ENCODE results near the gene SVBP. TPM values are rescaled to one million over a fixed set of nuclear protein-coding genes. Genes with fewer than 3 reads are reported as not detected.

Gene SVBP
- total RNA-seq, 1 experiment from 2014 or later, result 35.4 TPM

- DNase-seq (ENCODE audit: low read depth), result no peak
Measured at GRCh38 chr1:42765269-42765668, 51.9 kb downstream of the SVBP start.

GRCh38 chr1:42762269-42762668 is 54.9 kb downstream of the SVBP start:
- no peak for DNase-seq (ENCODE audit: low read depth)

- DNase-seq (ENCODE audit: low read depth), result no peak
Measured at GRCh38 chr1:42761567-42761966, 55.6 kb downstream of the SVBP start.

- no peak for DNase-seq (ENCODE audit: low read depth)
Measured at GRCh38 chr1:42759114-42759513, 58.1 kb downstream of the SVBP start.

GRCh38 chr1:42758641-42759040 is 58.6 kb downstream of the SVBP start:
- no peak for DNase-seq (ENCODE audit: low read depth)

GRCh38 chr1:42757892-42758275 is 59.3 kb downstream of the SVBP start:
- no peak for DNase-seq (ENCODE audit: low read depth)

Other genes starting within 250 kb of the SVBP start
- gene PPIH, start 159.0 kb downstream of the SVBP start, total RNA-seq (2014; rRNA removed; shearing (Covaris generic)), result 88.9 and 99.8 TPM in 2 replicates
- gene YBX1, start 135.0 kb downstream of the SVBP start, total RNA-seq (2014; rRNA removed; shearing (Covaris generic)), result 851 and 884 TPM in 2 replicates
- gene CLDN19, start 77.2 kb downstream of the SVBP start, total RNA-seq (2014; rRNA removed; shearing (Covaris generic)), result not detected in 2 replicates
- 176 and 247 TPM in 2 replicates for gene P3H1, start 50.4 kb downstream of the SVBP start, total RNA-seq (2014; rRNA removed; shearing (Covaris generic))
- 8.5 and 9.6 TPM in 2 replicates for gene C1orf50, start 50.1 kb downstream of the SVBP start, total RNA-seq (2014; rRNA removed; shearing (Covaris generic))
- 0.02 TPM in 1 of 2 replicates, not detected in the other for gene TMEM269, start 32.4 kb downstream of the SVBP start, total RNA-seq (2014; rRNA removed; shearing (Covaris generic))
- 8.4 and 11.2 TPM in 2 replicates for gene ERMAP, start 275 bp downstream of the SVBP start, total RNA-seq (2014; rRNA removed; shearing (Covaris generic))
- 12.3 and 13.3 TPM in 2 replicates for gene ZNF691, start 29.2 kb upstream of the SVBP start, total RNA-seq (2014; rRNA removed; shearing (Covaris generic))
- 218 and 274 TPM in 2 replicates for gene SLC2A1, start 141.5 kb upstream of the SVBP start, total RNA-seq (2014; rRNA removed; shearing (Covaris generic))

Data from M059J (cell line).